Neural progenitor cell (in vitro differentiated cells): ENCODE results near the gene DONSON. TPM values are rescaled to one million over a fixed set of nuclear protein-coding genes. Genes with fewer than 3 reads are reported as not detected.
A peak's percentile ranks its signal among the peaks of the same experiment; 100 is the strongest.

Source experiments
- DNase-seq: peaks from one replicate; pipeline ENCODE4 v3.0.0-alpha.2; 2016; ENCODE audit warnings: low spot score
- H2AFZ ChIP-seq: fragments of 200-600 bp; sonication (generic); replicated peaks from 2 replicates; pipeline ENCODE4 v1.6.1; 2016; ENCODE audit warnings: antibody characterized with exemption
- H3F3A ChIP-seq: fragments of 200-600 bp; sonication (generic); 2 replicates; pipeline ENCODE4 v1.6.1; 2016; ENCODE audit warnings: antibody characterized with exemption, low read depth
- H3K27ac ChIP-seq: fragments of 200-600 bp; sonication (generic); 2 replicates; pipeline ENCODE4 v1.5.1; 2016; ENCODE audit warnings: mild to moderate bottlenecking
- H3K27me3 ChIP-seq: fragments of 200-600 bp; sonication (generic); 2 replicates; pipeline ENCODE4 v1.6.1; 2016; ENCODE audit warnings: mild to moderate bottlenecking, moderate library complexity
- H3K36me3 ChIP-seq: fragments of 200-600 bp; sonication (generic); 2 replicates; pipeline ENCODE4 v1.5.1; 2016
- H3K4me1 ChIP-seq: fragments of 200-600 bp; sonication (generic); 2 replicates; pipeline ENCODE4 v1.6.1; 2016; ENCODE audit warnings: mixed run types
- H3K4me2 ChIP-seq: fragments of 200-600 bp; sonication (generic); 2 replicates; pipeline ENCODE4 v1.6.1; 2016
- H3K4me3 ChIP-seq: fragments of 200-600 bp; sonication (generic); 2 replicates; pipeline ENCODE4 v1.5.1; 2016
- H3K79me2 ChIP-seq: fragments of 200-600 bp; sonication (generic); 2 replicates; pipeline ENCODE4 v1.6.1; 2016; ENCODE audit warnings: low read depth
- H3K9ac ChIP-seq: fragments of 200-600 bp; sonication (generic); 2 replicates; pipeline ENCODE4 v1.6.1; 2016
- H3K9me3 ChIP-seq: fragments of 200-600 bp; sonication (generic); 2 replicates; pipeline ENCODE4 v1.5.1; 2016; ENCODE audit warnings: low read depth
- H4K20me1 ChIP-seq: fragments of 200-600 bp; sonication (generic); 2 replicates; pipeline ENCODE4 v1.6.1; 2016; ENCODE audit warnings: low read depth
- H3K27ac Mint-ChIP-seq: 3 replicates; pipeline ENCODE4 v1.8.0; 2021; ENCODE audit warnings: mixed read lengths
- H3K27me3 Mint-ChIP-seq: 2 replicates; pipeline ENCODE4 v1.8.0; 2022; ENCODE audit warnings: low read depth, mild to moderate bottlenecking, inconsistent platforms, moderate library complexity, mixed read lengths; ENCODE audit not compliant: insufficient read depth
- H3K36me3 Mint-ChIP-seq: 3 replicates; pipeline ENCODE4 v1.8.0; 2021; ENCODE audit warnings: mixed read lengths
- H3K4me1 Mint-ChIP-seq: 3 replicates; pipeline ENCODE4 v1.8.0; 2021; ENCODE audit warnings: mixed read lengths
- H3K4me3 Mint-ChIP-seq: 3 replicates; pipeline ENCODE4 v1.8.0; 2021; ENCODE audit warnings: mild to moderate bottlenecking, moderate library complexity, mixed read lengths
- H3K9me3 Mint-ChIP-seq: 3 replicates; pipeline ENCODE4 v1.8.0; 2020; ENCODE audit warnings: mixed read lengths
- EZH2 ChIP-seq: fragments of 200-600 bp; sonication (generic); IDR thresholded peaks from 2 replicates; pipeline ENCODE4 v1.6.1; 2017; ENCODE audit warnings: antibody characterized with exemption, mild to moderate bottlenecking, moderate library complexity
- EZH2phosphoT487 ChIP-seq: fragments of 200-600 bp; sonication (generic); IDR thresholded peaks from 2 replicates; pipeline ENCODE4 v1.6.1; 2017; ENCODE audit warnings: antibody characterized with exemption
- total RNA-seq: library from RNA; depleted of rRNA; stranded (reverse); fragments of >200 nt; gene quantifications from 2 replicates; pipeline ENCODE4 v1.2.3, GENCODE V29; 2015; ENCODE audit warnings: low replicate concordance
- TF ChIP-seq, protein P1 (sequence below): fragments of 200-600 bp; sonication (generic); IDR thresholded peaks from 2 replicates; pipeline ENCODE4 v1.5.1; 2017; ENCODE audit warnings: antibody characterized with exemption, mild to moderate bottlenecking

DONSON gene
- total RNA-seq, 1 donor from 2014 or later = 67.8 TPM

DNA sequence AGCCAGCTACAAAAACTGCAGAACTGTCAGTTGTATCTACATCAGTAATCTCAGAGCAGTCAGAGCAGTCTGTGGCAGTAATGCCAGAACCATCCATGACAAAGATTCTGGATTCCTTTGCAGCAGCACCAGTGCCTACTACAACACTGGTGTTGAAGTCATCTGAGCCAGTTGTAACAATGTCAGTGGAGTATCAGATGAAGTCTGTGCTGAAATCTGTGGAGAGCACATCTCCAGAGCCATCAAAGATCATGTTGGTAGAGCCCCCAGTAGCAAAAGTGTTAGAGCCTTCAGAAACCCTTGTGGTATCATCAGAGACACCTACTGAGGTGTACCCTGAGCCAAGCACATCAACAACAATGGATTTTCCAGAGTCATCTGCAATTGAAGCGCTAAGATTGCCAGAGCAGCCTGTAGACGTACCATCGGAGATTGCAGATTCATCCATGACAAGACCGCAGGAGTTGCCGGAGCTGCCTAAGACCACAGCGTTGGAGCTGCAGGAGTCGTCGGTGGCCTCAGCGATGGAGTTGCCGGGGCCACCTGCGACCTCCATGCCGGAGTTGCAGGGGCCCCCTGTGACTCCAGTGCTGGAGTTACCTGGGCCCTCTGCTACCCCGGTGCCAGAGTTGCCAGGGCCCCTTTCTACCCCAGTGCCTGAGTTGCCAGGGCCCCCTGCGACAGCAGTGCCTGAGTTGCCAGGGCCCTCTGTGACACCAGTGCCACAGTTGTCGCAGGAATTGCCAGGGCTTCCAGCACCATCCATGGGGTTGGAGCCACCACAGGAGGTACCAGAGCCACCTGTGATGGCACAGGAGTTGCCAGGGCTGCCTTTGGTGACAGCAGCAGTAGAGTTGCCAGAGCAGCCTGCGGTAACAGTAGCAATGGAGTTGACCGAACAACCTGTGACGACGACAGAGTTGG, 38.4 kb downstream of the DONSON start:
- Histone ChIP-seq H4K20me1 (peaks cover 93% of the 10 kb centered on the region), H3K36me3 (peaks cover 21% of the 10 kb centered on the region), H3K27ac (no peak overlapping the region), H3K79me2 (peaks cover 100% of the 10 kb centered on the region), H2AFZ (no peak overlapping the region), H3F3A (peaks cover 15% of the 10 kb centered on the region), H3K9ac (no peak overlapping the region), H3K4me2 (no peak overlapping the region), H3K27me3 (no peaks in the 10 kb centered on the region), H3K4me1 (peaks cover 9% of the 10 kb centered on the region), H3K9me3 (no peaks in the 10 kb centered on the region), H3K4me3 (no peak overlapping the region)
- no peak for DNase-seq
- Mint-ChIP-seq H3K4me3 (no peak overlapping the region), H3K4me1 (peaks cover 7% of the 10 kb centered on the region), H3K9me3 (peaks cover 2% of the 10 kb centered on the region), H3K36me3 (peaks cover 56% of the 10 kb centered on the region), H3K27ac (no peak overlapping the region), H3K27me3 (peaks cover 2% of the 10 kb centered on the region)
- no peak for TF ChIP-seq EZH2
- no peak for TF ChIP-seq EZH2phosphoT487
- TF ChIP-seq, protein P1, sequence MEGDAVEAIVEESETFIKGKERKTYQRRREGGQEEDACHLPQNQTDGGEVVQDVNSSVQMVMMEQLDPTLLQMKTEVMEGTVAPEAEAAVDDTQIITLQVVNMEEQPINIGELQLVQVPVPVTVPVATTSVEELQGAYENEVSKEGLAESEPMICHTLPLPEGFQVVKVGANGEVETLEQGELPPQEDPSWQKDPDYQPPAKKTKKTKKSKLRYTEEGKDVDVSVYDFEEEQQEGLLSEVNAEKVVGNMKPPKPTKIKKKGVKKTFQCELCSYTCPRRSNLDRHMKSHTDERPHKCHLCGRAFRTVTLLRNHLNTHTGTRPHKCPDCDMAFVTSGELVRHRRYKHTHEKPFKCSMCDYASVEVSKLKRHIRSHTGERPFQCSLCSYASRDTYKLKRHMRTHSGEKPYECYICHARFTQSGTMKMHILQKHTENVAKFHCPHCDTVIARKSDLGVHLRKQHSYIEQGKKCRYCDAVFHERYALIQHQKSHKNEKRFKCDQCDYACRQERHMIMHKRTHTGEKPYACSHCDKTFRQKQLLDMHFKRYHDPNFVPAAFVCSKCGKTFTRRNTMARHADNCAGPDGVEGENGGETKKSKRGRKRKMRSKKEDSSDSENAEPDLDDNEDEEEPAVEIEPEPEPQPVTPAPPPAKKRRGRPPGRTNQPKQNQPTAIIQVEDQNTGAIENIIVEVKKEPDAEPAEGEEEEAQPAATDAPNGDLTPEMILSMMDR = no peak

DNA sequence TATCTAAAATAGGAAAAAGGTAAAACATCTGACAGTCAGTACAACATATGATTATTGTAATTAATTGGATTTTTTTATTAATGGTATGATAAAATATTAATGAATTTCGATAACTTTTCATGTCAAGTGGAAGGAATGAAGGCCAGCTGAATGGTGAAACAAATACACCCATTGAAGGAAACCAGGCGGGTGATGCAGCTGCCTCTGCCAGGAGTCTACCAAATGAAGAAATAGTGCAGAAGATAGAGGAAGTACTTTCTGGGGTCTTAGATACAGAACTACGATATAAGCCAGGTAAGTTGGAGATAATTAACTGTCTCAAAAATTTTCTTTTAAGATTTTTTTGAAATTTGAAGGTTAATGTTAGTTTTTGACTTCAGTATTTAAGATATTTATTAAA, 42.4 kb downstream of the DONSON start:
- no peaks in the 10 kb centered on the region for H3K27me3 ChIP-seq
- DNase-seq = no peak
- H3K4me3 Mint-ChIP-seq = peak overlapping the region; percentile 48
- H2AFZ ChIP-seq = no peak overlapping the region
- H3F3A ChIP-seq = peaks cover 40% of the 10 kb centered on the region
- peaks cover 76% of the 10 kb centered on the region for H4K20me1 ChIP-seq
- peaks cover 25% of the 10 kb centered on the region for H3K4me1 Mint-ChIP-seq
- H3K27me3 Mint-ChIP-seq = peaks cover 7% of the 10 kb centered on the region
- H3K36me3 Mint-ChIP-seq = peaks cover 30% of the 10 kb centered on the region
- H3K27ac ChIP-seq = no peak overlapping the region
- H3K27ac Mint-ChIP-seq = no peak overlapping the region
- H3K9ac ChIP-seq = no peak overlapping the region
- H3K4me3 ChIP-seq = no peak overlapping the region
- H3K9me3 Mint-ChIP-seq = no peaks in the 10 kb centered on the region
- H3K36me3 ChIP-seq = peaks cover 12% of the 10 kb centered on the region
- TF ChIP-seq EZH2phosphoT487 (no peak), EZH2 (no peak)
- TF ChIP-seq, protein P1 = no peak
- peak overlapping the region; percentile 92 for H3K4me2 ChIP-seq
- no peaks in the 10 kb centered on the region for H3K9me3 ChIP-seq
- peaks cover 91% of the 10 kb centered on the region for H3K79me2 ChIP-seq
- peaks cover 19% of the 10 kb centered on the region for H3K4me1 ChIP-seq

DNA sequence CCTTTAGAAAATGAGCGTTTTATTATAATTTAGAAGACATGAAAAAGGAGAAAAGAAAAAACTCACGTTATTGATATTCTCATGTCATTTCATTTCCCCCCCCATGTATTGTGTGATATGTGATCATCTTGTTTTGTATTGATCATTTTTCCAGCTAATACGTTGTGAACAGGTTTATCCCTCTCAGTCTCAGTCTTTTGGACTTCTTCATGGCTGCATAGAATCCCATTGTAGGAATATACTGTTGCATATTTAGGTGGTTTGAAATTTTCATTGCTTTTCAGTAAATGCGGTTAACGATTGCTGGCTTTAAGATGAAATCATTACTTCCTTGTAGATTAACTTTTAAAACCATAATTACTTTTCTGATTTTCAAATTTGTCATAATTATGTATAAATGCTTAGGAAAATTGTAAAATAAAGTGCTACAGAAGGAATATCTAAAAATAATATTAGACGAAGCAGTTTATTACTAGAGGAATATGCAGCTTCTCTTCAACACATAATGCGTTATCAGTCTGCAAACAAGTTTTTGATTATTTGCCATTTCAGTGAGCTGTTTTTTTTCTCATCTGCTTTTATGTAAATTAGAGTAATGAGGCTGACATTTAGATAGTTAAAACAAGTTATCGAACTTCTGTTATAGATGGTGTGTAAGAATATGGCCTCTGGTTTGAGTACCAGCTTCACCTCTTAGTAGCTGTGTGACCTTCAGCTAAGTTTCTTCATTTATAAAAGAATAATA, 43.9 kb downstream of the DONSON start:
- H3K4me1 ChIP-seq = peaks cover 26% of the 10 kb centered on the region
- peaks cover 91% of the 10 kb centered on the region for H3K79me2 ChIP-seq
- H2AFZ ChIP-seq = no peak overlapping the region
- peak overlapping the region; percentile 96 for H3K4me3 ChIP-seq
- TF ChIP-seq EZH2 = no peak
- H3F3A ChIP-seq = peaks cover 40% of the 10 kb centered on the region
- peaks cover 7% of the 10 kb centered on the region for H3K27me3 Mint-ChIP-seq
- no peaks in the 10 kb centered on the region for H3K27me3 ChIP-seq
- peaks cover 12% of the 10 kb centered on the region for H3K36me3 ChIP-seq
- no peak overlapping the region for H3K27ac ChIP-seq
- peak overlapping the region; percentile 92 for H3K4me2 ChIP-seq
- no peaks in the 10 kb centered on the region for H3K9me3 Mint-ChIP-seq
- no peaks in the 10 kb centered on the region for H3K9me3 ChIP-seq
- peak overlapping the region; percentile 95 for H3K9ac ChIP-seq
- DNase-seq = no peak
- H3K27ac Mint-ChIP-seq = no peak overlapping the region
- peaks cover 61% of the 10 kb centered on the region for H4K20me1 ChIP-seq
- peaks cover 32% of the 10 kb centered on the region for H3K4me1 Mint-ChIP-seq
- peak overlapping the region; percentile 100 for H3K4me3 Mint-ChIP-seq
- H3K36me3 Mint-ChIP-seq = peaks cover 22% of the 10 kb centered on the region
